GM12878 (cell line): ENCODE data around the gene LIN52. TPM values are rescaled to one million over a fixed set of nuclear protein-coding genes. Genes with fewer than 3 reads are reported as not detected.

ENCODE experiments used
- CREB1 ChIP-seq: IDR thresholded peaks from 2 replicates; pipeline ENCODE4 v1.6.1; 2012; ENCODE audit warnings: low read depth, mild to moderate bottlenecking, inconsistent platforms
- CREM ChIP-seq: IDR thresholded peaks from 2 replicates; pipeline ENCODE4 v1.6.1; 2014; ENCODE audit warnings: antibody characterized with exemption, low read depth
- EP300 ChIP-seq, 2 experiments: fragments of 150-350 bp in 1 of 2; IDR thresholded peaks; 2 replicates each; pipeline ENCODE4 v1.6.1; 2011 to 2012; ENCODE audit warnings: low read depth in 2 of 2, low read length in 2 of 2, borderline replicate concordance in 1 of 2, improper control_type of control experiment in 1 of 2, inconsistent platforms in 1 of 2; ENCODE audit not compliant: control insufficient read depth in 1 of 2
- HDAC6 ChIP-seq: fragments of 200-600 bp; sonication (generic); IDR thresholded peaks from one replicate; pipeline ENCODE4 v1.8.0; 2017; ENCODE audit warnings: antibody characterized with exemption; ENCODE audit not compliant: unreplicated experiment
- IKZF1 ChIP-seq: fragments of 450-650 bp; conservative IDR thresholded peaks from 2 replicates; pipeline ENCODE4 v1.6.1; 2017; ENCODE audit warnings: antibody characterized with exemption, mild to moderate bottlenecking
- IKZF2 ChIP-seq, 2 experiments: fragments of 450-650 bp; IDR thresholded peaks; 2 replicates each; pipeline ENCODE4 v1.6.1; 2017; ENCODE audit warnings: mild to moderate bottlenecking in 2 of 2, moderate library complexity in 2 of 2
- JUND ChIP-seq: IDR thresholded peaks from 2 replicates; pipeline ENCODE4 v1.6.1; 2012; ENCODE audit warnings: low read depth, mild to moderate bottlenecking, low read length, improper control_type of control experiment, moderate library complexity
- MEF2A ChIP-seq: IDR thresholded peaks from 2 replicates; pipeline ENCODE4 v1.6.1; 2011; ENCODE audit warnings: low read depth, mild to moderate bottlenecking, low read length, moderate library complexity; ENCODE audit not compliant: insufficient read depth
- MEF2B ChIP-seq: fragments of 450-650 bp; IDR thresholded peaks from 2 replicates; pipeline ENCODE4 v1.6.1; 2018; ENCODE audit warnings: mild to moderate bottlenecking, moderate library complexity; ENCODE audit not compliant: partially characterized antibody, poor library complexity, severe bottlenecking
- MTA2 ChIP-seq: fragments of 450-650 bp; IDR thresholded peaks from 2 replicates; pipeline ENCODE4 v1.6.1; 2016; ENCODE audit warnings: low read depth, mild to moderate bottlenecking, moderate library complexity
- NFIC ChIP-seq: IDR thresholded peaks from 2 replicates; pipeline ENCODE4 v1.6.1; 2012; ENCODE audit warnings: low read depth, mild to moderate bottlenecking, inconsistent platforms, low read length, moderate library complexity
- NFYA ChIP-seq: IDR thresholded peaks from 2 replicates; pipeline ENCODE4 v1.6.1; 2011; ENCODE audit warnings: low read depth, mild to moderate bottlenecking, low read length, improper control_type of control experiment, borderline replicate concordance
- RB1 ChIP-seq: fragments of 450-650 bp; formaldehyde crosslinking; IDR thresholded peaks from 2 replicates; pipeline ENCODE4 v1.6.1; 2017; ENCODE audit warnings: mild to moderate bottlenecking, borderline replicate concordance
- RUNX3 ChIP-seq: IDR thresholded peaks from 2 replicates; pipeline ENCODE4 v1.6.1; 2012; ENCODE audit warnings: low read length, inconsistent platforms
- SPI1 ChIP-seq: IDR thresholded peaks from 2 replicates; pipeline ENCODE4 v1.6.1; 2011; ENCODE audit warnings: low read depth, mild to moderate bottlenecking, low read length, moderate library complexity, borderline replicate concordance; ENCODE audit not compliant: insufficient read depth
- YBX1 ChIP-seq: fragments of 450-650 bp; IDR thresholded peaks from 2 replicates; pipeline ENCODE4 v1.6.1; 2016; ENCODE audit warnings: antibody characterized with exemption
- ZNF274 ChIP-seq: IDR thresholded peaks from one replicate; pipeline ENCODE4 v1.8.0; 2011; ENCODE audit not compliant: insufficient read length, insufficient read depth
- ZNF384 ChIP-seq: IDR thresholded peaks from 2 replicates; pipeline ENCODE4 v1.6.1; 2012; ENCODE audit warnings: low read depth, mild to moderate bottlenecking, low read length, improper control_type of control experiment, borderline replicate concordance
- polyA plus RNA-seq, 11 experiments: library from polyadenylated mRNA; depleted of rRNA in 4 of 11; unstranded in 6 of 11; stranded (reverse) in 5 of 11; fragments of >200 nt; fragmentation: Nextera tagmentation in 4 of 11; fragmentation: Illumina TruSeq in 1 of 11; extraction: Ambion mirVana in 4 of 11; extraction: Trizol in 1 of 11; gene quantifications; 1 replicate in 1 of 11; 2 replicates in 10 of 11; pipeline versions ENCODE4 v1.2.1 to v1.2.3, GENCODE V29; 2011 to 2016; ENCODE audit warnings: inconsistent platforms in 2 of 11, missing spikeins in 2 of 11, low read depth in 1 of 11
- total RNA-seq, 4 experiments: library from RNA; depleted of rRNA in 3 of 4; stranded (reverse); fragments of >200 nt in 3 of 4; fragmentation: Illumina TruSeq in 1 of 4; extraction: Trizol in 1 of 4; gene quantifications; 2 replicates each; pipeline versions ENCODE4 v1.2.1 to v1.2.3, GENCODE V29; 2013 to 2021
- TF ChIP-seq, protein P1 (sequence below): fragments of 450-650 bp; IDR thresholded peaks from 2 replicates; pipeline ENCODE4 v1.6.1; 2017; ENCODE audit warnings: mild to moderate bottlenecking, moderate library complexity
- TF ChIP-seq, protein P2 (sequence below): IDR thresholded peaks from 2 replicates; pipeline ENCODE4 v1.6.1; 2012; ENCODE audit warnings: low read length, inconsistent platforms
- TF ChIP-seq, protein P3 (sequence below): IDR thresholded peaks from 2 replicates; pipeline ENCODE4 v1.6.1; 2012; ENCODE audit warnings: low read depth, low read length, improper control_type of control experiment
- TF ChIP-seq, protein P4 (sequence below): fragments of 450-650 bp; IDR thresholded peaks from 2 replicates; pipeline ENCODE4 v1.6.1; 2016; ENCODE audit warnings: mild to moderate bottlenecking
- TF ChIP-seq, protein P5 (sequence below): IDR thresholded peaks from 2 replicates; pipeline ENCODE4 v1.6.1; 2011; ENCODE audit warnings: low read depth, low read length, improper control_type of control experiment, borderline replicate concordance

The LIN52 gene
- total and polyA plus RNA-seq, 10 of the 15 experiments (the other 5 are each of a cell fraction or from before 2014, with no cell fraction given) = 13.3 to 30.9 (median 19.9) TPM

DNA sequence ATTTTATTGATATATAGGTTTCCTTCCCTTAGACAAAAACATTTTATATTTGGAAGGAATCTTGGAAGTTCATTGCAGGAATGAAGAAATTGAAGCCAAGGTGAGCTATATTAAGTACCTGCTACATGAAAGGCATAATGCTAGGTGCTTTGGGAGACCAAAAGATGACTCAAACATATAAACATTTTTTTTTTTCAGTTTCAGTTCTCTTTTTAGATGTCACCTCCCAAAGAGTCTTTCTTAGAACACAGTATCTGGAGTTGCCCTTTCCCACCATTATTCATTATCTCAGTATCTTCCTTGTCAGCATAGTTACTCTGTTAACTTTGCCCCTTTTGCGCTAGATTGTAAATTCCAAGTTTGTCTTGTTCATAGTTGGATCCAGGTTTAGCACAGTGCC is 1.1 kb downstream of the LIN52 start (continued):
- TF ChIP-seq, protein P1, sequence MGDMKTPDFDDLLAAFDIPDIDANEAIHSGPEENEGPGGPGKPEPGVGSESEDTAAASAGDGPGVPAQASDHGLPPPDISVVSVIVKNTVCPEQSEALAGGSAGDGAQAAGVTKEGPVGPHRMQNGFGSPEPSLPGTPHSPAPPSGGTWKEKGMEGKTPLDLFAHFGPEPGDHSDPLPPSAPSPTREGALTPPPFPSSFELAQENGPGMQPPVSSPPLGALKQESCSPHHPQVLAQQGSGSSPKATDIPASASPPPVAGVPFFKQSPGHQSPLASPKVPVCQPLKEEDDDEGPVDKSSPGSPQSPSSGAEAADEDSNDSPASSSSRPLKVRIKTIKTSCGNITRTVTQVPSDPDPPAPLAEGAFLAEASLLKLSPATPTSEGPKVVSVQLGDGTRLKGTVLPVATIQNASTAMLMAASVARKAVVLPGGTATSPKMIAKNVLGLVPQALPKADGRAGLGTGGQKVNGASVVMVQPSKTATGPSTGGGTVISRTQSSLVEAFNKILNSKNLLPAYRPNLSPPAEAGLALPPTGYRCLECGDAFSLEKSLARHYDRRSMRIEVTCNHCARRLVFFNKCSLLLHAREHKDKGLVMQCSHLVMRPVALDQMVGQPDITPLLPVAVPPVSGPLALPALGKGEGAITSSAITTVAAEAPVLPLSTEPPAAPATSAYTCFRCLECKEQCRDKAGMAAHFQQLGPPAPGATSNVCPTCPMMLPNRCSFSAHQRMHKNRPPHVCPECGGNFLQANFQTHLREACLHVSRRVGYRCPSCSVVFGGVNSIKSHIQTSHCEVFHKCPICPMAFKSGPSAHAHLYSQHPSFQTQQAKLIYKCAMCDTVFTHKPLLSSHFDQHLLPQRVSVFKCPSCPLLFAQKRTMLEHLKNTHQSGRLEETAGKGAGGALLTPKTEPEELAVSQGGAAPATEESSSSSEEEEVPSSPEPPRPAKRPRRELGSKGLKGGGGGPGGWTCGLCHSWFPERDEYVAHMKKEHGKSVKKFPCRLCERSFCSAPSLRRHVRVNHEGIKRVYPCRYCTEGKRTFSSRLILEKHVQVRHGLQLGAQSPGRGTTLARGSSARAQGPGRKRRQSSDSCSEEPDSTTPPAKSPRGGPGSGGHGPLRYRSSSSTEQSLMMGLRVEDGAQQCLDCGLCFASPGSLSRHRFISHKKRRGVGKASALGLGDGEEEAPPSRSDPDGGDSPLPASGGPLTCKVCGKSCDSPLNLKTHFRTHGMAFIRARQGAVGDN = no peak
- TF ChIP-seq SPI1 = peak; percentile 96
- TF ChIP-seq CREM = peak; percentile 55
- TF ChIP-seq IKZF1 = peak; percentile 53; the same call in 1 of the 2 replicates
- TF ChIP-seq MTA2 = no peak; the same call in 1 of the 2 replicates
- TF ChIP-seq, protein P2, sequence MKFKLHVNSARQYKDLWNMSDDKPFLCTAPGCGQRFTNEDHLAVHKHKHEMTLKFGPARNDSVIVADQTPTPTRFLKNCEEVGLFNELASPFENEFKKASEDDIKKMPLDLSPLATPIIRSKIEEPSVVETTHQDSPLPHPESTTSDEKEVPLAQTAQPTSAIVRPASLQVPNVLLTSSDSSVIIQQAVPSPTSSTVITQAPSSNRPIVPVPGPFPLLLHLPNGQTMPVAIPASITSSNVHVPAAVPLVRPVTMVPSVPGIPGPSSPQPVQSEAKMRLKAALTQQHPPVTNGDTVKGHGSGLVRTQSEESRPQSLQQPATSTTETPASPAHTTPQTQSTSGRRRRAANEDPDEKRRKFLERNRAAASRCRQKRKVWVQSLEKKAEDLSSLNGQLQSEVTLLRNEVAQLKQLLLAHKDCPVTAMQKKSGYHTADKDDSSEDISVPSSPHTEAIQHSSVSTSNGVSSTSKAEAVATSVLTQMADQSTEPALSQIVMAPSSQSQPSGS = peak; percentile 79; the same call in 1 of the 2 replicates
- TF ChIP-seq MEF2B = peak; percentile 61
- TF ChIP-seq NFYA = no peak
- peak; percentile 76 to 82 for TF ChIP-seq IKZF2 (IDR thresholded peaks at IDR 0.05)
- TF ChIP-seq ZNF274 = no peak
- 0 out of 2 replicates have a peak, but pooled peaks have one; percentile 53 for TF ChIP-seq JUND
- TF ChIP-seq RUNX3 = peak; percentile 81
- 0 out of 2 replicates have a peak, but pooled peaks have one; percentile 14 for TF ChIP-seq CREB1
- no peak for TF ChIP-seq RB1
- TF ChIP-seq YBX1 = no peak
- TF ChIP-seq EP300 (IDR thresholded peaks at IDR 0.05; ENCODE audit: borderline replicate concordance in 1 of 2, control insufficient read depth in 1 of 2, low read depth in 2 of 2, low read length in 2 of 2) = peak in 1 of 2 experiments; percentile 81; a peak in 1 of 4 replicates
- TF ChIP-seq, protein P3, sequence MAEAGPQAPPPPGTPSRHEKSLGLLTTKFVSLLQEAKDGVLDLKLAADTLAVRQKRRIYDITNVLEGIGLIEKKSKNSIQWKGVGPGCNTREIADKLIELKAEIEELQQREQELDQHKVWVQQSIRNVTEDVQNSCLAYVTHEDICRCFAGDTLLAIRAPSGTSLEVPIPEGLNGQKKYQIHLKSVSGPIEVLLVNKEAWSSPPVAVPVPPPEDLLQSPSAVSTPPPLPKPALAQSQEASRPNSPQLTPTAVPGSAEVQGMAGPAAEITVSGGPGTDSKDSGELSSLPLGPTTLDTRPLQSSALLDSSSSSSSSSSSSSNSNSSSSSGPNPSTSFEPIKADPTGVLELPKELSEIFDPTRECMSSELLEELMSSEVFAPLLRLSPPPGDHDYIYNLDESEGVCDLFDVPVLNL = no peak
- TF ChIP-seq ZNF384 = peak; percentile 94
- TF ChIP-seq HDAC6 = no peak
- peak; percentile 57; the same call in 1 of the 2 replicates for TF ChIP-seq MEF2A
- TF ChIP-seq, protein P4, sequence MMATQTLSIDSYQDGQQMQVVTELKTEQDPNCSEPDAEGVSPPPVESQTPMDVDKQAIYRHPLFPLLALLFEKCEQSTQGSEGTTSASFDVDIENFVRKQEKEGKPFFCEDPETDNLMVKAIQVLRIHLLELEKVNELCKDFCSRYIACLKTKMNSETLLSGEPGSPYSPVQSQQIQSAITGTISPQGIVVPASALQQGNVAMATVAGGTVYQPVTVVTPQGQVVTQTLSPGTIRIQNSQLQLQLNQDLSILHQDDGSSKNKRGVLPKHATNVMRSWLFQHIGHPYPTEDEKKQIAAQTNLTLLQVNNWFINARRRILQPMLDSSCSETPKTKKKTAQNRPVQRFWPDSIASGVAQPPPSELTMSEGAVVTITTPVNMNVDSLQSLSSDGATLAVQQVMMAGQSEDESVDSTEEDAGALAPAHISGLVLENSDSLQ = no peak
- peak; percentile 77 for TF ChIP-seq NFIC
- TF ChIP-seq, protein P5, sequence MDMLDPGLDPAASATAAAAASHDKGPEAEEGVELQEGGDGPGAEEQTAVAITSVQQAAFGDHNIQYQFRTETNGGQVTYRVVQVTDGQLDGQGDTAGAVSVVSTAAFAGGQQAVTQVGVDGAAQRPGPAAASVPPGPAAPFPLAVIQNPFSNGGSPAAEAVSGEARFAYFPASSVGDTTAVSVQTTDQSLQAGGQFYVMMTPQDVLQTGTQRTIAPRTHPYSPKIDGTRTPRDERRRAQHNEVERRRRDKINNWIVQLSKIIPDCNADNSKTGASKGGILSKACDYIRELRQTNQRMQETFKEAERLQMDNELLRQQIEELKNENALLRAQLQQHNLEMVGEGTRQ = no peak
